Activated T-helper 9 cell treated with anti-CD3 and anti-CD28 coated beads, Interleukin-2, amount 50 U/mL, for 16 hours (primary cell): ENCODE results near the gene NCR3LG1.
"Not testable (repeated sequence)": the region's sequence is repeated elsewhere in the genome, so short reads cannot be mapped to it uniquely, and the experiment has no call there.

Experiments
- DNase-seq: peaks from one replicate; pipeline ENCODE4 v3.0.0-alpha.2; 2020; ENCODE audit warnings: low read depth

NCR3LG1 gene

GRCh38 chr11:17412488-17413180 lies 61.0 kb downstream of the NCR3LG1 start:
- no peak for DNase-seq

DNA sequence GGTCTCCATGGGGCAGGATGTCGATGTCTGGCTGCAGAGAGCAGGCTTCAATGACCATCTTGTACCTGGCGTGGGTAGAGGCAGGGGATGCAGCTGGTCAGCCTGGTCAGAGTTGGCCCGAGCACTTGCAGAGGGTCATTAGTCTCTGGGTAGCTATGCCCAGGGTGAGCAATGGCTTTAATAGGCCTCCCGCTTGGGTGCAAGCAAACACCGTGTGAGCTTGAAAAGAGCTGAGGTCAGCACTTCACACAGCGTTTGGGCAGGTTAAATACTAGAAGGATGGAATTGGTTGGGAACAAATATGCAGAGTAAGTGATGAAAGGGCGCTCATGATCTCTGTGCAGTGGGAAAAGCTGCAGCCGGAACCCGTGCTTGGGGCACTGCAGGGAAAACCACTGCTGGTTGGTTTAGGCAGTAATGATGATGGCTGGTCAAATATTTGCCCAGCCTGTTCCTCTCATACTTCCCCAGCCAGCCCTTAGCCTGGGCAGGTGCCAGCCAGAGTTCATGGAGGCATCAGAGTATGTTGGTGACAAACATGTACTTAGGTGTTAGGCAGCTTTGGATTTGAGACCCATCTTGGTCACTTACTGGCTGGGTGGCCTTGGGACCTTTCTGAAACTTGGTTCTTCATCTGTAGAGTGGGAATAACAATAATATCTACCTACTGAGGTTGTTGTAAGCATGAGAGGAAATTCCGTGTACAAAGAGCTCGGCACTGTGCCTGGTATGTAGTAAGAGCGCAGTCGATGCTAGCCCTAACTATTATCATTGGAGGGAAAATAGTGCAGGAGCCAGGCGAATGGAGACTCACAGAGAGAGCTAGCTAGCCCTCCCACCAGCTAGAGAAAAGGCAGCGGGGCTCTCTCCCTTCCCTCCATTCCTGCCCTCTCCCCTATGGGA lies 62.1 kb downstream of the NCR3LG1 start:
- no peak for DNase-seq

DNA sequence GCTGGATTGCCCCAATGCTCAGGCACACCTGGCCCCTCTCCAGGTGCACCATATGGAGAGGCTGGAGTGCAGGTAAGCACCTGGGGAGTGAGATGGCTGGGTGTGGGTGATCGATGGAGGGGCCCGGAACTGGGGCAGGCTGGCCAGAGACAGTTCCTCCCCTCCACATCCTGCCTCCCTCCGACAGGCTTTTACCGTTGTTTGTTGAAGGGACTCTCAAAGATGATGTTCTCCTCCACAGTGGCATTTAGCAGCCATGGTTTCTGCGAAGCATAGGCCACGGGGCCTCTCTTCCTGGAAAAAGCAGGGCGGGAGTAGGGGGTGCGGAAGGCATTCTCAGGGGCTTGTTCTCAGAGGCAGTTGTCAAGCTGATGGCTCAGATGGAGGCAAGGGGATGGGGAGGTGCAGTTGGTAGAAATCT lies 62.7 kb downstream of the NCR3LG1 start:
- DNase-seq = no peak

- DNase-seq = no peak
Measured at GRCh38 chr11:17414992-17415391, 63.4 kb downstream of the NCR3LG1 start.

GRCh38 chr11:17415523-17416104 lies 64.0 kb downstream of the NCR3LG1 start:
- no peak for DNase-seq

DNA sequence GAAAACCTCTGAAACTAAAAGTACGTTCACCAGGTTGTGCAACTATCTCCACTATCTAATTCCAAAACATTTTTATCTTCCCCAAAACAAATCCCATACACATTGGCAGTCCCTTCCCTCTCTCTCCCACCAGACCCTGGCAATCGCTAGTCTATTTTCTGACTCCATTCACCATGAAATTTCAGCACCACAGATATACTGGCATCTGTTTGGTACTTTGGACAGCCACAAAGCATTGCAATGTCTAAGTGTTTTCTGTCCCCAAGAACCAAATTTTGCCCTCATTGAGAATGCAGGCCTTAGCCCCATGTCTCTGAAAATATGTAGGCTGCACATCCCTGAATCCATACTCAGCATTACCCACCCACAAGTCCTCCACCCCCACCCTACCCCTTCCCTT lies 64.9 kb downstream of the NCR3LG1 start:
- DNase-seq = no peak

DNA sequence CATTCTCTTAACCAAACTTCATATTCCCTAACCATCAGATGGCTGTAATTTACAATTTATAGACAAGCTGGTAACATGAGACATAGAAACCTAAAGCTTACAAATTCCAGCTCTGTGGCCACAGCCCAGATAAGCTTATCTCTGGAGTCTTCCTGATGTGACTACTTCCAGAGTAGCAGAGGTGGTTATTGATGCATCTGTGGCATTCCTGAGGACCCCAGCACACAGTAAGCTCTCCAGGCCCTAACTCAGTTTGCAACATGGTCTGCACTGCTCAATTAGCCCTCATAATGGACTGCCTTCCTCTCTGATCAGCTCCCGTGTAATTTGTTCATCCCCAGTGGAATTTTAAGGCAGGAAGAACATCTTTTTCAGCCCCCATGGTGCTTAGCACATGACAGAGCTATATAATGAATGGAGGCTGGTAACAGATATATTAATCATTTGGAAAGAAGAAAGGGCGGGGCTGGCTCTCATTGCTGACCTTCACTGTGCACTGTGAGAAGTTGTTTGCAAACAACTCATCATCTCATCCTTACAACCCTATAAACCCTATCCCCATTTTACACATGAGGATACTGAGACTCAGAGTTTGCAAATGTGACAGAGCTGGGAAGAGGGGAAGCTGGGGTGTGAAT lies 67.0 kb downstream of the NCR3LG1 start:
- DNase-seq = no peak

DNA sequence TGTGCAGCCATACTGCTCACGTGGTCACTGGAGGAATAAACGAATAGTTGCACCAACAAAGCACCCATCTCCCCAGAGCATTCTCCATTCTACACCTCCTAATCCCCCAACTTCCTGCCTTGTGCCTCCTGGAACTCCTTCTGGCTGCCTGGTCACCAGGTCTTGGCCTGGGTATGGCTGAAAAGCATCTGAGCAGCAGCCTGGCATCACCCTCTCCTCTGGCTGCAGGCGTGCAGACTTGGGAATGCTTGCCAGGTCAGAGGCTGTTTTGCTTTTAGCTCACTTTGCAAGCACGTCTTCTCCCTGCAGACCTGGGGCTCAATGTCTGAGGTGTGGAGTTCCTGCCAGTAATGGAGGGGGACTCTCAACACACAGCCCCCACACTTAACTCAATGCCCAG lies 70.2 kb downstream of the NCR3LG1 start:
- no peak for DNase-seq

DNA sequence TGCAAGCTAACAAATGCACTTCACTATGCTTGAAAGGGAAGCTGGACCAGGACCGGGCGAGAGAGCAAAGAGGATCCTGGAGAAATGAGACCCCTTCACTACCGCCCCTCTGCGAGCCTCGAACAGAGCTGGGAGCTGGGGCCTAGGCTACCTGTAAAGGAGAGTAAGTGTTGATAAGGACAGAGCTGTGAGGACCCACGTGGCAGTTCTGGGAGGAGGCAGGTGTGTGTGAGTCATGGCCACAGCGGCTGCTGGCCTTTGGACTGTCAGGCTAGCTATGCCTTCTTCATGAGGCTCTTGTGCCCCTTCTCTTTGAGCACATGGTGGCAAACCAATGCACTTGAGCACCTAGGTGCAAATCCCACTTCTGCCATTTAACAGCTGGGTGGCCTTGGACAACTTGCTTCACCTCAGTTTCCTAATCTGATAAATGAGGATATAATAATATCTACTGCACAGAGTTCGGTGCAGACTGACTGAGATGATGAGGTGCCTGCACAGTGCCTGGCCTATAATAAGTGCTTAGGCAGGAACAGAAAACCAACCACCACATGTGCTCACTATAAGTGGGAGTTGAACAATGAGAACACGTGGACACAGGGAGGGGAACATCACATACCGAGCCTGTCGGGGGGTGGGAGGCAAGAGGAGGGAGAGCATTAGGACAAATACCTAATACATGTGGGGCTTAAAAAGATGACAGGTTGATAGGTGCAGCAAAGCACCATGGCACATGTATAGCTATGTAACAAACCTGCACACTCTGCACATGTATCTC lies 72.1 kb downstream of the NCR3LG1 start:
- no peak for DNase-seq

DNA sequence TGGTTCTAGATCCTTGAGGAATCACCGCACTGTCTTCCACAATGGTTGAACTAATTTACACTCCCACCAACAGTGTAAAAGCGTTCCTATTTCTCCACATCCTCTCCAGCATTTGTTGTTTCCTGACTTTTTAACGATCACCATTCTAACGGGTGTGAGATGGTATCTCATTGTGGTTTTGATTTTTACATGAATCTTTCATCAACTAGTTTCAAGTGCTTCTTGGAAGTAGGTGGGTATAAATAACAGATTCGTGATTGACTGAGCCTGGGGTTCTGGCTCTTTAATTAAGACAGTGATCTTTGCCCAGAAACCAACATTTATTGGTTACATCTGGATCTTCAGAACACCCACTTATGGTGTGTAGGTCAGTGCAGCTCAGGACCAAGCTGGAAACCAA lies 74.6 kb downstream of the NCR3LG1 start:
- not testable (repeated sequence) for DNase-seq
